ENCODE results near the gene FXR1.

- TF ChIP-seq FOXA1 (IDR thresholded peaks at IDR 0.05) (no peak), RXRA (IDR thresholded peaks at IDR 0.05) (no peak), SP1 (IDR thresholded peaks at IDR 0.05) (no peak), YY1 (IDR thresholded peaks at IDR 0.05) (no peak), TAF1 (conservative IDR thresholded peaks at IDR 0.05) (no peak), MAX (IDR thresholded peaks at IDR 0.05) (no peak)
- TF ChIP-seq, protein P1, sequence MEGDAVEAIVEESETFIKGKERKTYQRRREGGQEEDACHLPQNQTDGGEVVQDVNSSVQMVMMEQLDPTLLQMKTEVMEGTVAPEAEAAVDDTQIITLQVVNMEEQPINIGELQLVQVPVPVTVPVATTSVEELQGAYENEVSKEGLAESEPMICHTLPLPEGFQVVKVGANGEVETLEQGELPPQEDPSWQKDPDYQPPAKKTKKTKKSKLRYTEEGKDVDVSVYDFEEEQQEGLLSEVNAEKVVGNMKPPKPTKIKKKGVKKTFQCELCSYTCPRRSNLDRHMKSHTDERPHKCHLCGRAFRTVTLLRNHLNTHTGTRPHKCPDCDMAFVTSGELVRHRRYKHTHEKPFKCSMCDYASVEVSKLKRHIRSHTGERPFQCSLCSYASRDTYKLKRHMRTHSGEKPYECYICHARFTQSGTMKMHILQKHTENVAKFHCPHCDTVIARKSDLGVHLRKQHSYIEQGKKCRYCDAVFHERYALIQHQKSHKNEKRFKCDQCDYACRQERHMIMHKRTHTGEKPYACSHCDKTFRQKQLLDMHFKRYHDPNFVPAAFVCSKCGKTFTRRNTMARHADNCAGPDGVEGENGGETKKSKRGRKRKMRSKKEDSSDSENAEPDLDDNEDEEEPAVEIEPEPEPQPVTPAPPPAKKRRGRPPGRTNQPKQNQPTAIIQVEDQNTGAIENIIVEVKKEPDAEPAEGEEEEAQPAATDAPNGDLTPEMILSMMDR (IDR thresholded peaks at IDR 0.05; ENCODE audit: low read depth, low read length, missing input control), result no peak
- TF ChIP-seq, protein P2, sequence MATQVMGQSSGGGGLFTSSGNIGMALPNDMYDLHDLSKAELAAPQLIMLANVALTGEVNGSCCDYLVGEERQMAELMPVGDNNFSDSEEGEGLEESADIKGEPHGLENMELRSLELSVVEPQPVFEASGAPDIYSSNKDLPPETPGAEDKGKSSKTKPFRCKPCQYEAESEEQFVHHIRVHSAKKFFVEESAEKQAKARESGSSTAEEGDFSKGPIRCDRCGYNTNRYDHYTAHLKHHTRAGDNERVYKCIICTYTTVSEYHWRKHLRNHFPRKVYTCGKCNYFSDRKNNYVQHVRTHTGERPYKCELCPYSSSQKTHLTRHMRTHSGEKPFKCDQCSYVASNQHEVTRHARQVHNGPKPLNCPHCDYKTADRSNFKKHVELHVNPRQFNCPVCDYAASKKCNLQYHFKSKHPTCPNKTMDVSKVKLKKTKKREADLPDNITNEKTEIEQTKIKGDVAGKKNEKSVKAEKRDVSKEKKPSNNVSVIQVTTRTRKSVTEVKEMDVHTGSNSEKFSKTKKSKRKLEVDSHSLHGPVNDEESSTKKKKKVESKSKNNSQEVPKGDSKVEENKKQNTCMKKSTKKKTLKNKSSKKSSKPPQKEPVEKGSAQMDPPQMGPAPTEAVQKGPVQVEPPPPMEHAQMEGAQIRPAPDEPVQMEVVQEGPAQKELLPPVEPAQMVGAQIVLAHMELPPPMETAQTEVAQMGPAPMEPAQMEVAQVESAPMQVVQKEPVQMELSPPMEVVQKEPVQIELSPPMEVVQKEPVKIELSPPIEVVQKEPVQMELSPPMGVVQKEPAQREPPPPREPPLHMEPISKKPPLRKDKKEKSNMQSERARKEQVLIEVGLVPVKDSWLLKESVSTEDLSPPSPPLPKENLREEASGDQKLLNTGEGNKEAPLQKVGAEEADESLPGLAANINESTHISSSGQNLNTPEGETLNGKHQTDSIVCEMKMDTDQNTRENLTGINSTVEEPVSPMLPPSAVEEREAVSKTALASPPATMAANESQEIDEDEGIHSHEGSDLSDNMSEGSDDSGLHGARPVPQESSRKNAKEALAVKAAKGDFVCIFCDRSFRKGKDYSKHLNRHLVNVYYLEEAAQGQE (IDR thresholded peaks at IDR 0.05), result no peak
Measured at GRCh38 chr3:180979961-180980360, 67.5 kb downstream of the FXR1 start.
